Activated T-cell treated with anti-CD3 and anti-CD28 coated beads, Interleukin-2, amount 50 U/mL, for 72 hours (primary cell): ENCODE results near the gene MMP24OS. TPM values are rescaled to one million over a fixed set of nuclear protein-coding genes. Genes with fewer than 3 reads are reported as not detected.
"Not testable (repeated sequence)": the region's sequence is repeated elsewhere in the genome, so short reads cannot be mapped to it uniquely, and the experiment has no call there.

Experiments
- ATAC-seq, 2 donors: fragments of 150-1000 bp; cut with Tn5 transposase; replicated peaks in 1 of 2; 2 replicates each; pipeline ENCODE4 v1.10.0; 2021; ENCODE audit warnings: moderate library complexity in 2 of 2, mild to moderate bottlenecking in 1 of 2
- DNase-seq, 2 donors: peaks; one replicate each; pipeline ENCODE4 v3.0.0; 2021 to 2022; ENCODE audit warnings: mixed read lengths in 1 of 2
- H3K27ac Mint-ChIP-seq: one replicate; pipeline ENCODE4 v1.8.0; 2022; ENCODE audit warnings: mild to moderate bottlenecking, moderate library complexity, mixed read lengths
- H3K27me3 Mint-ChIP-seq: one replicate; pipeline ENCODE4 v1.8.0; 2022; ENCODE audit warnings: low read depth, mixed read lengths
- H3K36me3 Mint-ChIP-seq, 2 donors: one replicate each; pipeline ENCODE4 v1.8.0; 2022; ENCODE audit warnings: mixed read lengths in 2 of 2, mild to moderate bottlenecking in 1 of 2; ENCODE audit not compliant: insufficient read depth in 2 of 2
- H3K4me1 Mint-ChIP-seq: one replicate; pipeline ENCODE4 v1.8.0; 2022; ENCODE audit warnings: low read depth, mixed read lengths
- H3K4me3 Mint-ChIP-seq, 2 donors: one replicate each; pipeline ENCODE4 v1.8.0; 2022; ENCODE audit warnings: mild to moderate bottlenecking in 2 of 2, mixed read lengths in 2 of 2, moderate library complexity in 2 of 2
- H3K9me3 Mint-ChIP-seq, 2 donors: one replicate each; pipeline ENCODE4 v1.8.0; 2022; ENCODE audit warnings: mixed read lengths in 2 of 2
- total RNA-seq, 2 donors: library from RNA; stranded (reverse); gene quantifications; one replicate each; pipeline ENCODE4 v1.2.3, GENCODE V29; 2022

The MMP24OS gene
- total RNA-seq, 2 donors from 2014 or later, result 41.6 to 44.2 TPM

GRCh38 chr20:35254448-35254999, 23.4 kb downstream of the MMP24OS start:
- Mint-ChIP-seq H3K9me3 (no peaks in the 10 kb centered on the region), H3K36me3 (no peaks in the 10 kb centered on the region), H3K4me1 (peaks cover 18% of the 10 kb centered on the region), H3K27ac (no peak overlapping the region), H3K27me3 (no peaks in the 10 kb centered on the region), H3K4me3 (no peak overlapping the region)
- no peak for ATAC-seq
- no peak for DNase-seq

GRCh38 chr20:35253010-35253409, 24.9 kb downstream of the MMP24OS start:
- ATAC-seq (no peak), DNase-seq (no peak)
- H3K27me3 Mint-ChIP-seq, result no peaks in the 10 kb centered on the region
- no peak overlapping the region for H3K27ac Mint-ChIP-seq
- no peaks in the 10 kb centered on the region for H3K9me3 Mint-ChIP-seq
- no peaks in the 10 kb centered on the region for H3K36me3 Mint-ChIP-seq
- H3K4me1 Mint-ChIP-seq, result peaks cover 18% of the 10 kb centered on the region
- no peak overlapping the region for H3K4me3 Mint-ChIP-seq

GRCh38 chr20:35252598-35252997, 25.3 kb downstream of the MMP24OS start:
- Mint-ChIP-seq H3K27ac (peak overlapping the region; percentile 19), H3K4me1 (peaks cover 18% of the 10 kb centered on the region), H3K4me3 (peak overlapping the region; percentile 25 to 44)
- ATAC-seq, result peak; percentile 34 to 37
- not testable (repeated sequence) for H3K27me3 Mint-ChIP-seq, DNase-seq, H3K36me3 Mint-ChIP-seq, H3K9me3 Mint-ChIP-seq

GRCh38 chr20:35252037-35252461, 25.9 kb downstream of the MMP24OS start:
- H3K27me3 Mint-ChIP-seq, result no peaks in the 10 kb centered on the region
- peak overlapping the region; percentile 24 for H3K27ac Mint-ChIP-seq
- peak; percentile 97 for ATAC-seq
- DNase-seq, result peak; percentile 50 to 51
- no peaks in the 10 kb centered on the region for H3K36me3 Mint-ChIP-seq
- H3K4me3 Mint-ChIP-seq, result peak overlapping the region; percentile 25 to 64
- peaks cover 18% of the 10 kb centered on the region for H3K4me1 Mint-ChIP-seq
- no peaks in the 10 kb centered on the region for H3K9me3 Mint-ChIP-seq

GRCh38 chr20:35251613-35251940, 26.3 kb downstream of the MMP24OS start:
- Mint-ChIP-seq H3K9me3 (no peaks in the 10 kb centered on the region), H3K36me3 (no peaks in the 10 kb centered on the region), H3K4me3 (no peak overlapping the region), H3K27ac (peak overlapping the region; percentile 24), H3K4me1 (peaks cover 18% of the 10 kb centered on the region), H3K27me3 (no peaks in the 10 kb centered on the region)
- ATAC-seq, result no peak
- DNase-seq, result no peak

- DNase-seq (no peak), ATAC-seq (no peak)
- H3K27me3 Mint-ChIP-seq, result no peaks in the 10 kb centered on the region
- H3K4me1 Mint-ChIP-seq, result peaks cover 18% of the 10 kb centered on the region
- H3K9me3 Mint-ChIP-seq, result no peaks in the 10 kb centered on the region
- no peak overlapping the region for H3K27ac Mint-ChIP-seq
- H3K4me3 Mint-ChIP-seq, result no peak overlapping the region
- no peaks in the 10 kb centered on the region for H3K36me3 Mint-ChIP-seq
Observed at GRCh38 chr20:35248641-35249475, 29.1 kb downstream of the MMP24OS start.

- H3K27me3 Mint-ChIP-seq, result no peaks in the 10 kb centered on the region
- no peak overlapping the region for H3K4me3 Mint-ChIP-seq
- ATAC-seq (no peak), DNase-seq (no peak)
- peaks cover 9% of the 10 kb centered on the region for H3K4me1 Mint-ChIP-seq
- H3K36me3 Mint-ChIP-seq, result no peaks in the 10 kb centered on the region
- H3K9me3 Mint-ChIP-seq, result no peaks in the 10 kb centered on the region
- no peak overlapping the region for H3K27ac Mint-ChIP-seq
Observed at GRCh38 chr20:35246723-35247122, 31.2 kb downstream of the MMP24OS start.

- H3K36me3 Mint-ChIP-seq, result no peaks in the 10 kb centered on the region
- ATAC-seq (no peak), DNase-seq (no peak)
- no peak overlapping the region for H3K4me3 Mint-ChIP-seq
- H3K27ac Mint-ChIP-seq, result no peak overlapping the region
- no peaks in the 10 kb centered on the region for H3K9me3 Mint-ChIP-seq
- no peaks in the 10 kb centered on the region for H3K4me1 Mint-ChIP-seq
- H3K27me3 Mint-ChIP-seq, result no peaks in the 10 kb centered on the region
Observed at GRCh38 chr20:35243986-35244385, 33.9 kb downstream of the MMP24OS start.

- no peaks in the 10 kb centered on the region for H3K36me3 Mint-ChIP-seq
- no peak overlapping the region for H3K27ac Mint-ChIP-seq
- H3K4me1 Mint-ChIP-seq, result no peaks in the 10 kb centered on the region
- H3K27me3 Mint-ChIP-seq, result no peaks in the 10 kb centered on the region
- no peaks in the 10 kb centered on the region for H3K9me3 Mint-ChIP-seq
- DNase-seq (no peak), ATAC-seq (no peak)
- H3K4me3 Mint-ChIP-seq, result no peak overlapping the region
Observed at GRCh38 chr20:35243317-35243716, 34.6 kb downstream of the MMP24OS start.

GRCh38 chr20:35240811-35241293, 37.1 kb downstream of the MMP24OS start:
- H3K4me1 Mint-ChIP-seq, result no peaks in the 10 kb centered on the region
- ATAC-seq (no peak), DNase-seq (no peak)
- no peaks in the 10 kb centered on the region for H3K9me3 Mint-ChIP-seq
- peaks cover 0 to 2% of the 10 kb centered on the region in 2 donors for H3K36me3 Mint-ChIP-seq
- no peaks in the 10 kb centered on the region for H3K27me3 Mint-ChIP-seq
- no peak overlapping the region for H3K27ac Mint-ChIP-seq
- H3K4me3 Mint-ChIP-seq, result no peak overlapping the region

- no peaks in the 10 kb centered on the region for H3K4me1 Mint-ChIP-seq
- H3K4me3 Mint-ChIP-seq, result no peak overlapping the region
- ATAC-seq, result no peak
- no peak overlapping the region for H3K27ac Mint-ChIP-seq
- H3K36me3 Mint-ChIP-seq, result peaks cover 0 to 2% of the 10 kb centered on the region in 2 donors
- DNase-seq, result no peak
- H3K27me3 Mint-ChIP-seq, result no peaks in the 10 kb centered on the region
- H3K9me3 Mint-ChIP-seq, result no peaks in the 10 kb centered on the region
Observed at GRCh38 chr20:35240083-35240810, 37.7 kb downstream of the MMP24OS start.

- DNase-seq, result no peak
- ATAC-seq, result no peak
- H3K9me3 Mint-ChIP-seq, result no peaks in the 10 kb centered on the region
- peaks cover 0 to 2% of the 10 kb centered on the region in 2 donors for H3K36me3 Mint-ChIP-seq
- no peak overlapping the region for H3K4me3 Mint-ChIP-seq
- no peak overlapping the region for H3K27ac Mint-ChIP-seq
- no peaks in the 10 kb centered on the region for H3K4me1 Mint-ChIP-seq
- no peaks in the 10 kb centered on the region for H3K27me3 Mint-ChIP-seq
Observed at GRCh38 chr20:35238735-35239134, 39.2 kb downstream of the MMP24OS start.

- no peaks in the 10 kb centered on the region for H3K27me3 Mint-ChIP-seq
- H3K4me3 Mint-ChIP-seq, result no peak overlapping the region
- no peak for ATAC-seq
- DNase-seq, result no peak
- H3K36me3 Mint-ChIP-seq, result peaks cover 0 to 2% of the 10 kb centered on the region in 2 donors
- no peaks in the 10 kb centered on the region for H3K4me1 Mint-ChIP-seq
- H3K9me3 Mint-ChIP-seq, result no peaks in the 10 kb centered on the region
- H3K27ac Mint-ChIP-seq, result no peak overlapping the region
Observed at GRCh38 chr20:35238170-35238569, 39.8 kb downstream of the MMP24OS start.
